Measurements from ENCODE around the gene TEX53.

TEX53 gene

GRCh38 chr9:114657705-114658104, at the start of gene TEX53:
TEX53 (minus strand) TSS chr9:114657805; CDS start chr9:114657774, 31 bp downstream.
- Histone ChIP-seq H3K4me3 (IDR thresholded peaks at IDR 0.05; ENCODE audit: insufficient read depth, low read depth, low read length) (no peak within 1 kb of the TSS), H2AFZ (ENCODE audit: low read depth) (no peak within 1 kb of the TSS), H3K4me1 (ENCODE audit: low read depth, poor library complexity, severe bottlenecking) (peaks cover 14% of the 10 kb centered on the region), H3K27ac (no peak within 1 kb of the TSS), H3K9ac (no peak within 1 kb of the TSS), H3K27me3 (ENCODE audit: insufficient read depth, low read depth) (no peaks in the 10 kb centered on the region), H3K79me2 (ENCODE audit: insufficient read depth, low read depth) (no peaks in the 10 kb centered on the region), H3K4me2 (no peak within 1 kb of the TSS), H4K20me1 (ENCODE audit: insufficient read depth) (no peaks in the 10 kb centered on the region), H3K36me3 (ENCODE audit: insufficient read depth) (no peaks in the 10 kb centered on the region)
- no peak for TF ChIP-seq CTCF (conservative IDR thresholded peaks at IDR 0.05; ENCODE audit: low read depth, low read length)

GRCh38 chr9:114706711-114707110, 49.1 kb upstream of the TEX53 start:
- Histone ChIP-seq H3K79me2 (ENCODE audit: insufficient read depth, low read depth) (no peaks in the 10 kb centered on the region), H3K27ac (no peak overlapping the region), H3K9ac (no peak overlapping the region), H4K20me1 (ENCODE audit: insufficient read depth) (no peaks in the 10 kb centered on the region), H3K4me2 (no peak overlapping the region), H3K36me3 (ENCODE audit: insufficient read depth) (no peaks in the 10 kb centered on the region), H3K4me1 (ENCODE audit: low read depth, poor library complexity, severe bottlenecking) (no peaks in the 10 kb centered on the region), H2AFZ (ENCODE audit: low read depth) (no peak overlapping the region), H3K27me3 (ENCODE audit: insufficient read depth, low read depth) (no peaks in the 10 kb centered on the region), H3K4me3 (IDR thresholded peaks at IDR 0.05; ENCODE audit: insufficient read depth, low read depth, low read length) (no peak overlapping the region)
- TF ChIP-seq CTCF (conservative IDR thresholded peaks at IDR 0.05; ENCODE audit: low read depth, low read length) = no peak

GRCh38 chr9:114701988-114702387, 44.4 kb upstream of the TEX53 start:
- H4K20me1 ChIP-seq (ENCODE audit: insufficient read depth) = no peaks in the 10 kb centered on the region
- no peak overlapping the region for H2AFZ ChIP-seq (ENCODE audit: low read depth)
- TF ChIP-seq CTCF (conservative IDR thresholded peaks at IDR 0.05; ENCODE audit: low read depth, low read length) = no peak

GRCh38 chr9:114697951-114698351, 40.3 kb upstream of the TEX53 start:
- no peaks in the 10 kb centered on the region for H4K20me1 ChIP-seq (ENCODE audit: insufficient read depth)
- H3K4me3 ChIP-seq (IDR thresholded peaks at IDR 0.05; ENCODE audit: insufficient read depth, low read depth, low read length) = no peak overlapping the region
- H3K36me3 ChIP-seq (ENCODE audit: insufficient read depth) = no peaks in the 10 kb centered on the region
- no peak overlapping the region for H3K27ac ChIP-seq
- peaks cover 42% of the 10 kb centered on the region for H3K4me1 ChIP-seq (ENCODE audit: low read depth, poor library complexity, severe bottlenecking)
- H2AFZ ChIP-seq (ENCODE audit: low read depth) = no peak overlapping the region
- H3K27me3 ChIP-seq (ENCODE audit: insufficient read depth, low read depth) = peaks cover 39% of the 10 kb centered on the region; the same call in 1 of the 2 replicates
- H3K9ac ChIP-seq = no peak overlapping the region
- no peak for TF ChIP-seq CTCF (conservative IDR thresholded peaks at IDR 0.05; ENCODE audit: low read depth, low read length)
- H3K4me2 ChIP-seq = peak overlapping the region; percentile 41; the same call in 1 of the 2 replicates
- H3K79me2 ChIP-seq (ENCODE audit: insufficient read depth, low read depth) = no peaks in the 10 kb centered on the region

More at GRCh38 chr9:114701988-114702387, 44.4 kb upstream of the TEX53 start:
- Histone ChIP-seq H3K9ac (no peak overlapping the region), H3K36me3 (ENCODE audit: insufficient read depth) (no peaks in the 10 kb centered on the region), H3K79me2 (ENCODE audit: insufficient read depth, low read depth) (no peaks in the 10 kb centered on the region), H3K4me1 (ENCODE audit: low read depth, poor library complexity, severe bottlenecking) (peaks cover 12% of the 10 kb centered on the region), H3K27me3 (ENCODE audit: insufficient read depth, low read depth) (peaks cover 24% of the 10 kb centered on the region; the same call in 1 of the 2 replicates), H3K4me2 (no peak overlapping the region), H3K4me3 (IDR thresholded peaks at IDR 0.05; ENCODE audit: insufficient read depth, low read depth, low read length) (no peak overlapping the region), H3K27ac (no peak overlapping the region)
